ENCODE measurements around the gene INSC.

Gene INSC

DNA sequence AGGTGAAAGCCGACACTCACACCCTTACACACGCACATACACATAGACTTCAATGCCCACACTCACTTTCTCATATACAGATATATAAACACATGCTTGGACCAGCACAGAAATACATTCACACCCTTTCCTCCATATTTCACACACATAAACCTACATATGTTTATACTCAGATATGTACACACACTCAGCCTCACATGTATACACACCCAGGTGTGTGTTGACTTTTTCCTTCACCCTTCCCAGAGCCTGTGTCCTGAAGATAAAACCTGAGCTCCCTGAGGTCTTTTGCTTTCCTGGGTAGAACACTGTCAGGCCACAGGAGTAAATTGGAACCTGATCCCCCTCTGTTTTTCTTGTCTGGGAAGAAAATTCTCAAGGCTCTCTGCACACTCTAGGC lies 62.8 kb downstream of the INSC start:
- Histone ChIP-seq H3K4ac (ENCODE audit: low read depth, low read length) (no peak overlapping the region), H3K56ac (ENCODE audit: low read length) (no peak overlapping the region), H3K36me3 (ENCODE audit: control insufficient read depth, insufficient read depth, low read length) (no peaks in the 10 kb centered on the region), H3K18ac (ENCODE audit: low read length) (no peak overlapping the region), H4K5ac (ENCODE audit: low read length) (no peak overlapping the region), H3K9ac (ENCODE audit: low read length) (no peak overlapping the region), H3K27ac (ENCODE audit: low read depth, low read length) (no peak overlapping the region), H3K4me1 (ENCODE audit: control insufficient read depth, low read depth, low read length) (no peaks in the 10 kb centered on the region), H2BK5ac (ENCODE audit: low read length) (no peak overlapping the region), H3K4me3 (ENCODE audit: low read length) (no peak overlapping the region), H3K79me2 (ENCODE audit: control insufficient read depth, insufficient read depth, low read length) (no peaks in the 10 kb centered on the region), H4K8ac (ENCODE audit: low read depth, low read length) (no peak overlapping the region), H2AK5ac (ENCODE audit: low read length) (no peak overlapping the region), H3K4me2 (ENCODE audit: low read length) (no peak overlapping the region), H3K27me3 (ENCODE audit: insufficient read depth, low read length, poor library complexity) (no peaks in the 10 kb centered on the region), H3K79me1 (ENCODE audit: low read length) (no peaks in the 10 kb centered on the region), H2BK120ac (ENCODE audit: low read depth, low read length) (no peak overlapping the region), H3K23ac (ENCODE audit: low read length) (no peak overlapping the region), H2BK15ac (replicated peaks; ENCODE audit: low read depth) (no peak overlapping the region)
- no CpG with 5 or more reads among the region's 2 CpGs for WGBS (ENCODE audit: extremely low coverage, insufficient coverage, low lambda C conversion rate)
- no peak for DNase-seq

DNA sequence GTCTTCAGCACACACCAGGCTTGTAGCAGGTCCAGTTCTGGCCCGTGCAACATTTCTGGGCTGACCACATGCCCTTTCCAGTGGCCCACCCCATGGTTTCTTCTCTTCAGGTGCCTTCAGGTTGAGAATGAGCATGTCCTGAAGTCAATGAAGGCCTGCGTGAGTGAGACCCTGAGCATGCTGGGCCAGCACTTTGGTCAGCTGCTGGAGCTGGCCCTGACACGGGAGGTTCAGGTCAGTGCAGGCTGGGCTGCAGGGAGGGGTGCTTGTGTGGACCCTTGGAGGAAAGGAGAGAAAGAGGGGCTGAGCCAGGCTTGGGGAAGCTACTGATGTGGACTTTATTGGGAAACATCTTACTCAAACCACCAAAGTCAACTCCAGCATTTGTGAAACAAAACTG lies 63.5 kb downstream of the INSC start:
- Histone ChIP-seq H3K56ac (ENCODE audit: low read length) (no peak overlapping the region), H4K5ac (ENCODE audit: low read length) (no peak overlapping the region), H3K79me1 (ENCODE audit: low read length) (no peaks in the 10 kb centered on the region), H3K4me3 (ENCODE audit: low read length) (no peak overlapping the region), H3K9ac (ENCODE audit: low read length) (no peak overlapping the region), H4K8ac (ENCODE audit: low read depth, low read length) (no peak overlapping the region), H3K4me1 (ENCODE audit: control insufficient read depth, low read depth, low read length) (no peaks in the 10 kb centered on the region), H3K4me2 (ENCODE audit: low read length) (no peak overlapping the region), H2BK120ac (ENCODE audit: low read depth, low read length) (no peak overlapping the region), H3K18ac (ENCODE audit: low read length) (no peak overlapping the region), H2AK5ac (ENCODE audit: low read length) (no peak overlapping the region), H3K79me2 (ENCODE audit: control insufficient read depth, insufficient read depth, low read length) (no peaks in the 10 kb centered on the region), H2BK5ac (ENCODE audit: low read length) (no peak overlapping the region), H2BK15ac (replicated peaks; ENCODE audit: low read depth) (no peak overlapping the region), H3K23ac (ENCODE audit: low read length) (no peak overlapping the region), H3K36me3 (ENCODE audit: control insufficient read depth, insufficient read depth, low read length) (no peaks in the 10 kb centered on the region), H3K27me3 (ENCODE audit: insufficient read depth, low read length, poor library complexity) (no peaks in the 10 kb centered on the region), H3K4ac (ENCODE audit: low read depth, low read length) (no peak overlapping the region), H3K27ac (ENCODE audit: low read depth, low read length) (no peak overlapping the region)
- DNase-seq: no peak
- WGBS (ENCODE audit: extremely low coverage, insufficient coverage, low lambda C conversion rate): no CpG with 5 or more reads among the region's 3 CpGs

DNA sequence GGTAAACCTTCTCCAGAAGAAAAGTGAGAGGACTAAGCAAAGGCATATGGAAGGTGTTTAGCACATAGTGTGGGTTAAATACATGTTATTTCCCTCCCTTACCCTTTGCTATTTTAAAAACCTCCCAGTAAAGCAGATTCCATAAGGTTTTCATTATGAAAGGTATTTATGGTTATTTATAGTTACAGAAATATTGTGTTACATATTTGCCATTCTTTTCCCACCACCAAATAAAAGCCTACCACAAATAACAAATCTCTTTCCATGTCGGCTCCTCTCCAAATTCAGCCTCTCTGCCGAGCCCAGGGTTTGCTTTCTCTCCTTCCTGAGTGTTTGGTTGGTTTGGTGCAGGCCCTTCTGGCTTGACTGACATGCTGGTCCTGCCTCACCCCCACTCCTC lies 64.4 kb downstream of the INSC start:
- no peaks in the 10 kb centered on the region for H3K4me1 ChIP-seq (ENCODE audit: control insufficient read depth, low read depth, low read length)
- no peak overlapping the region for H3K56ac ChIP-seq (ENCODE audit: low read length)
- H3K9ac ChIP-seq (ENCODE audit: low read length): no peak overlapping the region
- no peak overlapping the region for H2BK5ac ChIP-seq (ENCODE audit: low read length)
- no peak overlapping the region for H2AK5ac ChIP-seq (ENCODE audit: low read length)
- no peak overlapping the region for H3K4me2 ChIP-seq (ENCODE audit: low read length)
- no peak overlapping the region for H2BK120ac ChIP-seq (ENCODE audit: low read depth, low read length)
- H4K8ac ChIP-seq (ENCODE audit: low read depth, low read length): no peak overlapping the region
- no peaks in the 10 kb centered on the region for H3K79me1 ChIP-seq (ENCODE audit: low read length)
- H3K18ac ChIP-seq (ENCODE audit: low read length): no peak overlapping the region
- no peak for DNase-seq
- H3K27me3 ChIP-seq (ENCODE audit: insufficient read depth, low read length, poor library complexity): no peaks in the 10 kb centered on the region
- H2BK15ac ChIP-seq (replicated peaks; ENCODE audit: low read depth): no peak overlapping the region
- WGBS (ENCODE audit: extremely low coverage, insufficient coverage, low lambda C conversion rate): no CpG with 5 or more reads among the region's 2 CpGs
- H3K27ac ChIP-seq (ENCODE audit: low read depth, low read length): no peak overlapping the region
- H4K5ac ChIP-seq (ENCODE audit: low read length): no peak overlapping the region
- no peak overlapping the region for H3K4me3 ChIP-seq (ENCODE audit: low read length)
- no peak overlapping the region for H3K4ac ChIP-seq (ENCODE audit: low read depth, low read length)
- no peaks in the 10 kb centered on the region for H3K36me3 ChIP-seq (ENCODE audit: control insufficient read depth, insufficient read depth, low read length)
- no peaks in the 10 kb centered on the region for H3K79me2 ChIP-seq (ENCODE audit: control insufficient read depth, insufficient read depth, low read length)
- no peak overlapping the region for H3K23ac ChIP-seq (ENCODE audit: low read length)

DNA sequence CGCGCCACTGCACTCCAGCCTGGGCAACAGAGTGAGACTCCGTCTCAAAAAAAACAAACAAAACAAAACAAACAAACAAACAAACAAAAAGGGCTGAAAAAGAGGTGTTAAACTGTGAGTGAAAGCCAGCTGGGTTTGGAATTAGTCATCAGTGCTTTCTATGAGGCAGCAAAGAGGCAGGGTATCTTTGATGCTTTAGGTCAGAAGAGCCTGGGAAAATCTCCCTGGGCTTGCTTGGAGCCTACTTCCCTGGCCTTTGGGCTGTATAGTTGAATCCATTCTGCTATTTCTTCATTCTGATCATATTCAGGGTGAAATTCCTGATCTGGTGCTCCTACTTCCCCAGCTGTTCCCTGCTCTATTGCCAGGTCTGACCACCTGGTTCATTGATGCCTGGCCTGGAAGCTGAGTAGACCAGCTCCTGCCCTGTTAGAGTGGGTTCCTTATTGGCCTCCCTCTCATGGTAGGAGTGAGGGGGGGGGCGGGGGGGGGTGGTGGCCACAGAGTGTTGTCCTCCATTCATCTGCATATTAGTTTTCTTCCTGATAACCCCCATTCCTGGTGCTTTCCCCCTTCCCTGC lies 65.6 kb downstream of the INSC start:
- Histone ChIP-seq H3K4ac (ENCODE audit: low read depth, low read length) (no peak overlapping the region), H4K8ac (ENCODE audit: low read depth, low read length) (no peak overlapping the region), H3K23ac (ENCODE audit: low read length) (no peak overlapping the region), H4K5ac (ENCODE audit: low read length) (no peak overlapping the region), H3K36me3 (ENCODE audit: control insufficient read depth, insufficient read depth, low read length) (no peaks in the 10 kb centered on the region), H3K27ac (ENCODE audit: low read depth, low read length) (no peak overlapping the region), H2BK15ac (replicated peaks; ENCODE audit: low read depth) (no peak overlapping the region), H3K56ac (ENCODE audit: low read length) (no peak overlapping the region), H3K9ac (ENCODE audit: low read length) (no peak overlapping the region), H3K4me3 (ENCODE audit: low read length) (no peak overlapping the region), H3K18ac (ENCODE audit: low read length) (no peak overlapping the region), H3K4me1 (ENCODE audit: control insufficient read depth, low read depth, low read length) (no peaks in the 10 kb centered on the region), H2AK5ac (ENCODE audit: low read length) (no peak overlapping the region), H3K27me3 (ENCODE audit: insufficient read depth, low read length, poor library complexity) (no peaks in the 10 kb centered on the region), H3K79me1 (ENCODE audit: low read length) (no peaks in the 10 kb centered on the region), H2BK5ac (ENCODE audit: low read length) (no peak overlapping the region), H3K79me2 (ENCODE audit: control insufficient read depth, insufficient read depth, low read length) (no peaks in the 10 kb centered on the region), H2BK120ac (ENCODE audit: low read depth, low read length) (no peak overlapping the region), H3K4me2 (ENCODE audit: low read length) (no peak overlapping the region)
- no peak for DNase-seq
- no CpG with 5 or more reads among the region's 4 CpGs for WGBS (ENCODE audit: extremely low coverage, insufficient coverage, low lambda C conversion rate)

- no peaks in the 10 kb centered on the region for H3K79me1 ChIP-seq (ENCODE audit: low read length)
- no peak overlapping the region for H2BK120ac ChIP-seq (ENCODE audit: low read depth, low read length)
- H2BK5ac ChIP-seq (ENCODE audit: low read length): no peak overlapping the region
- no peak overlapping the region for H3K56ac ChIP-seq (ENCODE audit: low read length)
- no peak overlapping the region for H2AK5ac ChIP-seq (ENCODE audit: low read length)
- H3K36me3 ChIP-seq (ENCODE audit: control insufficient read depth, insufficient read depth, low read length): no peaks in the 10 kb centered on the region
- H3K18ac ChIP-seq (ENCODE audit: low read length): no peak overlapping the region
- H3K79me2 ChIP-seq (ENCODE audit: control insufficient read depth, insufficient read depth, low read length): no peaks in the 10 kb centered on the region
- H2BK15ac ChIP-seq (replicated peaks; ENCODE audit: low read depth): no peak overlapping the region
- H3K23ac ChIP-seq (ENCODE audit: low read length): no peak overlapping the region
- no peak overlapping the region for H4K5ac ChIP-seq (ENCODE audit: low read length)
- H3K27me3 ChIP-seq (ENCODE audit: insufficient read depth, low read length, poor library complexity): no peaks in the 10 kb centered on the region
- DNase-seq: no peak
- no CpG with 5 or more reads among the region's 1 CpG for WGBS (ENCODE audit: extremely low coverage, insufficient coverage, low lambda C conversion rate)
- no peak overlapping the region for H3K27ac ChIP-seq (ENCODE audit: low read depth, low read length)
- H3K4ac ChIP-seq (ENCODE audit: low read depth, low read length): no peak overlapping the region
- H3K4me1 ChIP-seq (ENCODE audit: control insufficient read depth, low read depth, low read length): no peaks in the 10 kb centered on the region
- H4K8ac ChIP-seq (ENCODE audit: low read depth, low read length): no peak overlapping the region
- no peak overlapping the region for H3K4me3 ChIP-seq (ENCODE audit: low read length)
- no peak overlapping the region for H3K9ac ChIP-seq (ENCODE audit: low read length)
- no peak overlapping the region for H3K4me2 ChIP-seq (ENCODE audit: low read length)
Measured at GRCh38 chr11:15182372-15182771, 67.6 kb downstream of the INSC start.

- no peak overlapping the region for H3K4me2 ChIP-seq (ENCODE audit: low read length)
- H3K4me1 ChIP-seq (ENCODE audit: control insufficient read depth, low read depth, low read length): no peaks in the 10 kb centered on the region
- no peaks in the 10 kb centered on the region for H3K79me1 ChIP-seq (ENCODE audit: low read length)
- no peak overlapping the region for H3K9ac ChIP-seq (ENCODE audit: low read length)
- H3K18ac ChIP-seq (ENCODE audit: low read length): no peak overlapping the region
- H4K8ac ChIP-seq (ENCODE audit: low read depth, low read length): no peak overlapping the region
- no peaks in the 10 kb centered on the region for H3K36me3 ChIP-seq (ENCODE audit: control insufficient read depth, insufficient read depth, low read length)
- no peak overlapping the region for H2BK15ac ChIP-seq (replicated peaks; ENCODE audit: low read depth)
- H2AK5ac ChIP-seq (ENCODE audit: low read length): no peak overlapping the region
- H2BK120ac ChIP-seq (ENCODE audit: low read depth, low read length): no peak overlapping the region
- no peaks in the 10 kb centered on the region for H3K27me3 ChIP-seq (ENCODE audit: insufficient read depth, low read length, poor library complexity)
- H3K23ac ChIP-seq (ENCODE audit: low read length): no peak overlapping the region
- no peak overlapping the region for H3K4me3 ChIP-seq (ENCODE audit: low read length)
- H3K56ac ChIP-seq (ENCODE audit: low read length): no peak overlapping the region
- WGBS (ENCODE audit: extremely low coverage, insufficient coverage, low lambda C conversion rate): 100% methylated on average over 1 of the region's 1 CpG
- DNase-seq: no peak
- no peak overlapping the region for H2BK5ac ChIP-seq (ENCODE audit: low read length)
- H3K79me2 ChIP-seq (ENCODE audit: control insufficient read depth, insufficient read depth, low read length): no peaks in the 10 kb centered on the region
- H4K5ac ChIP-seq (ENCODE audit: low read length): no peak overlapping the region
- no peak overlapping the region for H3K4ac ChIP-seq (ENCODE audit: low read depth, low read length)
- no peak overlapping the region for H3K27ac ChIP-seq (ENCODE audit: low read depth, low read length)
Measured at GRCh38 chr11:15185021-15185420, 70.3 kb downstream of the INSC start.

Measured in mesendoderm (in vitro differentiated cells).